ENCODE results near the gene TTI1.

The TTI1 gene

DNA sequence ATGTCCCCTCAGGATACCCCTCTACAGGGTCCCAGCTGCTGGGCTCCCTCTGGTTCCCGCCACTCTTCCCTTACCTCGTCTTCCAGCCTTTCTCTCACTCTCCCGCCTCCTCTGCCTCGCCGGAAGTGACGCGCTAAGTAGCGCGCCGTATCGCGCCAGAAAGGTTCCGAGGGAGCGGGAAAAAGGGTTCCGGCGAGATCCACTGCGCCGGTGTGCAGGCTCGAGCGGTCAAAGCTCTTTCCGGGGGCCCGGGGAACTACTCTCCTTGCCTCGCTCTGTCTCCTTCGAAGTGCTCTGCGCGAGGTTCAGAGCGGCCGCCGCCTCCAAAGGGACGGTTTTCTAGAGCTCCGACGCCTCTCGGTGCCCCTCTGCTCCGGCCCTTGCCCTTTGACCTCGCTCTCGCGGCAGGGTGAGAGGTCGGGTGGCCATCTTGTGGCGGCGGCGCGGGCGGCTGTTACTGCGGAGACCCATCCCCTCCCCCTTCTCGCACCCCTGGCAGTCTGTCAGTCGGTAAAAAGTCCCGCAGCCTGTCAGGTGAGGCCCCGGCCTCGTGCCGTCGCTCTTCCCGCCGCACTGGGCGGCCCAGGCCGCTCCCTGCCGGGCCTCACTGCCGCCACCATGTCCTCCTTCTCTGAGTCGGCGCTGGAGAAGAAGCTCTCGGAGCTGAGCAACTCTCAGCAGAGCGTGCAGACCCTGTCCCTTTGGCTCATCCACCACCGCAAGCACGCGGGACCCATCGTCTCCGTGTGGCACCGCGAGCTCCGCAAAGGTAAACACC, at the start of gene TTI1, which contains the start of gene RPRD1B:
Gene TTI1, minus strand, starts transcription at position 127 of the 778 bp plus-strand sequence. CDS start 19,640 bp downstream, outside the sequence.
Gene RPRD1B, plus strand, starts transcription at position 417 of the 778 bp plus-strand sequence. Its CDS starts 202 bp downstream, at position 619.
- in situ Hi-C loops (cut with HindIII; ENCODE audit: low sequenced_read_pairs): no loop called here
- TF ChIP-seq, protein P1, sequence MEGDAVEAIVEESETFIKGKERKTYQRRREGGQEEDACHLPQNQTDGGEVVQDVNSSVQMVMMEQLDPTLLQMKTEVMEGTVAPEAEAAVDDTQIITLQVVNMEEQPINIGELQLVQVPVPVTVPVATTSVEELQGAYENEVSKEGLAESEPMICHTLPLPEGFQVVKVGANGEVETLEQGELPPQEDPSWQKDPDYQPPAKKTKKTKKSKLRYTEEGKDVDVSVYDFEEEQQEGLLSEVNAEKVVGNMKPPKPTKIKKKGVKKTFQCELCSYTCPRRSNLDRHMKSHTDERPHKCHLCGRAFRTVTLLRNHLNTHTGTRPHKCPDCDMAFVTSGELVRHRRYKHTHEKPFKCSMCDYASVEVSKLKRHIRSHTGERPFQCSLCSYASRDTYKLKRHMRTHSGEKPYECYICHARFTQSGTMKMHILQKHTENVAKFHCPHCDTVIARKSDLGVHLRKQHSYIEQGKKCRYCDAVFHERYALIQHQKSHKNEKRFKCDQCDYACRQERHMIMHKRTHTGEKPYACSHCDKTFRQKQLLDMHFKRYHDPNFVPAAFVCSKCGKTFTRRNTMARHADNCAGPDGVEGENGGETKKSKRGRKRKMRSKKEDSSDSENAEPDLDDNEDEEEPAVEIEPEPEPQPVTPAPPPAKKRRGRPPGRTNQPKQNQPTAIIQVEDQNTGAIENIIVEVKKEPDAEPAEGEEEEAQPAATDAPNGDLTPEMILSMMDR (IDR thresholded peaks at IDR 0.05; ENCODE audit: low read depth, low read length): no peak
- DNase-seq (ENCODE audit: low read depth, low spot score): peak; percentile 89
- peak within 1 kb of the TSS; percentile 66 for H3K4me3 ChIP-seq (ENCODE audit: low read depth, low read length)

DNA sequence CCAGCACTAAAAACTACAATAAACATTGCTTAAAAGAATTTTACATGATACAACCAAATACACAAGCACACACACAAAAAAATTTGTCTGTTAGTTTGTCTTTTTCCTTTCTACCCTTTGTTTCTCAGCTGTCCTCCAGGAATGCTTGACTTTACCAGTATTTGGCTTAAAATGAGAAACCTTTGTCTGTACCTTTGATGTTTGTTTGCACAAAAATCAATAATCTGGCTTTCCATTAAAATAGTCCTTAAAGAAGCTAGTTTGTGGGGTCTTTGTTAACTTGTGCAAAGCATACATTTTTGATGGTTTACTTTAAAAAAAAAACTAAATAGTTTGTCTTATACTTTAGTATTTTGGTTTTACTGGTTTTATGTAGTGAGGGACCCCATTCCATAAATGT, 49.6 kb upstream of the TTI1 start:
- TF ChIP-seq, protein P1 (IDR thresholded peaks at IDR 0.05; ENCODE audit: low read depth, low read length): no peak
- no peak overlapping the region for H3K4me3 ChIP-seq (ENCODE audit: low read depth, low read length)
- in situ Hi-C loops (cut with HindIII; ENCODE audit: low sequenced_read_pairs): no loop called here
- no peak for DNase-seq (ENCODE audit: low read depth, low spot score)

DNA sequence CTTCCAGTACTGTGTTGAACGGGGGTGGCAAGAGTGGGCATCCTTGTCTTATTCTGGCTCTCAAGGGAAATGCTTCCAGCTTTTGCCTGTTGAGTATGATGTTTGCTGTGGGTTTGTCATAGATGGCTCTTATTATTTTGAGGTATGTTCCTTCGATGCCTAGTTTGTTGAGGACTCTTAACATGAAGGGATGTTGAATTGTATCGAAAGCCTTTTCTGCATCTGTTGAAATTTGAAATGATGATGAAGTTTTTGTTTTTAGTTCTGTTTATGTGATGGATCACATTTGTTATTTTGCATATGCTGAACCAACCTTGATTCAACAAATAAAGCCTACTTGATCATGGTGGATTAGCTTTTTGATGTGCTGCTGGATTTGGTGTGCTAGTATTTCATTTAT, 48.3 kb upstream of the TTI1 start:
- TF ChIP-seq, protein P1 (IDR thresholded peaks at IDR 0.05; ENCODE audit: low read depth, low read length): no peak
- in situ Hi-C loops (cut with HindIII; ENCODE audit: low sequenced_read_pairs): no loop called here
- no peak for DNase-seq (ENCODE audit: low read depth, low spot score)

DNA sequence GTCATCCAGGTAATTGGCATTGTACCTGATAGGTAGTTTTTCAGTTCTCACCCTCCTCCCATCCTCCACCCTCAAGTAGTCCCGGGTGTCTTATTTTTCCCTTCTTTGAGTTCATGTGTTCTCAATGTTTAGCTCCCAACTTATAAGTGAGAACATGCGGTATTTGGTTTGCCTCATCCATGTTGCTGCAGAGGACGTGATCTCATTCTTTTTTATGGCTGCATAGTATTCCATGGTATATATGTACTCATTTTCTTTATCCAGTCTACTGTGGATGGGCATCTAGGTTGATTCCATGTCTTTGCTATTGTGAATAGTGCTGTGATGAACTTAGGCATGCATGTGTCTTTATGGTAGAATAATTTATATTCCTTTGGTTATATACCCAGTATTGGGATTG, 46.1 kb upstream of the TTI1 start:
- no peak for DNase-seq (ENCODE audit: low read depth, low spot score)
- in situ Hi-C loops (cut with HindIII; ENCODE audit: low sequenced_read_pairs): no loop called here
- TF ChIP-seq, protein P1 (IDR thresholded peaks at IDR 0.05; ENCODE audit: low read depth, low read length): no peak
- H3K4me3 ChIP-seq (ENCODE audit: low read depth, low read length): no peak overlapping the region

More for the DNA sequence above, 48.3 kb upstream of the TTI1 start:
- no peak overlapping the region for H3K4me3 ChIP-seq (ENCODE audit: low read depth, low read length)

DNA sequence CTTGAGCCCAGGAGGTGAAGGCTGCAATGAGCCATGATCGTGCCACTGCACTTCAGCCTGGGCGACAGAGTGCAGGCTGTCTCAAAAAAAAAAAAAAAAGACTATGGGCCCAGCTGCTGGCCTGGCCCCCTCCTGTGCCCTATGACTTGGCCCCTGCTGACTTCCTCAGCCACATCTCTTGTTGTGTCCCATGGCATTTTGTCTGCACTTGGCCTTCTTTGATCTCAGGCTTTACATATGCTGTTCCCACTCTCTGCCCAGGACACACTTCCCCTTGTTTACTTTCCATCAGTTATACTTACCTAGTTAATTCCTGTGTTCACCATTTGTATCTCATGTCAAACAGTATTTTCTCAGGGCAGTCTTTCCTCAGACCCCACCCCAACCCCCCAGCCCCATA, 44.8 kb upstream of the TTI1 start:
- DNase-seq (ENCODE audit: low read depth, low spot score): no peak
- no peak overlapping the region for H3K4me3 ChIP-seq (ENCODE audit: low read depth, low read length)
- TF ChIP-seq, protein P1 (IDR thresholded peaks at IDR 0.05; ENCODE audit: low read depth, low read length): no peak
- in situ Hi-C loops (cut with HindIII; ENCODE audit: low sequenced_read_pairs): no loop called here

DNA sequence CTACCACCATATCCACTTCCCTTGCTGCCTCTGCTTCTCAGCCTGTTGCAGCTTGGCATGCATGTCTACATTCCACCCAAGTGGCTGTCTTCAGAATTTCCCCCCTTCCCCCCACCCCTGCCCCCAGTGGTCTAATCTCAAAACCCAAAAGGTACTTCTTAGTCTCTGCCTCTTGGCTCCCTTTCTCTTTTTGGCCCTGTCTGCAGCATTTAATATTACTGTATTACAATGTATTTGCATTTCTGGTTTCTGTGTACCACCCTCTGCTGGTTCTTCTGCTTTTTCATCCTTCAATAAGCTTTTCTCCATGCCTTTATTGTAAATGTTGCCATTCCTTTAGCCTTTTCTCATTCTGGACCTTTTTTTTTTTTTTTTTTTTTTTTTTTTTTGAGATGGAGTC, 43.3 kb upstream of the TTI1 start:
- TF ChIP-seq, protein P1 (IDR thresholded peaks at IDR 0.05; ENCODE audit: low read depth, low read length): no peak
- in situ Hi-C loops (cut with HindIII; ENCODE audit: low sequenced_read_pairs): no loop called here
- no peak overlapping the region for H3K4me3 ChIP-seq (ENCODE audit: low read depth, low read length)
- no peak for DNase-seq (ENCODE audit: low read depth, low spot score)
